HepG2 (cell line): ENCODE results near the gene PIGR. TPM values are rescaled to one million over a fixed set of nuclear protein-coding genes. Genes with fewer than 3 reads are reported as not detected.

Source experiments
- ATAC-seq: fragments of 200-7000 bp; cut with Tn5 transposase; 3 replicates; pipeline ENCODE4 v1.9.1; 2020; ENCODE audit warnings: mild to moderate bottlenecking, moderate library complexity
- BruUV-seq: library from RNA; stranded (reverse); fragments of 400-500 nt; replicated peaks from 2 replicates; lab custom pipeline; 2021; lab: Mats Ljungman, UMichigan
- CTCF ChIA-PET: fragments of 300-600 bp; formaldehyde crosslinking; extraction: SDS; loops from one replicate; lab custom pipeline; 2021; ENCODE audit warnings: low total read pairs, inconsistent platforms, low intra/inter-chr PET ratio; lab: Yijun Ruan, JAX
- POLR2A ChIA-PET: fragments of 350-600 bp; sonication (Branson Sonifier 250); formaldehyde crosslinking; loops from one replicate; lab custom pipeline; 2020; ENCODE audit warnings: antibody characterized with exemption, inconsistent platforms; lab: Yijun Ruan, JAX
- DNase-seq: peaks from one replicate; pipeline ENCODE4 v3.0.0-alpha.2; 2015; ENCODE audit warnings: low spot score
- FAIRE-seq: peaks from 3 replicates; lab custom pipeline; 2011; peaks lifted over from hg19 to GRCh38; lab: Jason Lieb, UNC
- H2AFZ ChIP-seq: one replicate; pipeline ENCODE4 v1.6.1; 2011; ENCODE audit warnings: low read length, inconsistent platforms
- H3K27ac ChIP-seq: fragments of 300-600 bp; 3 replicates; pipeline ENCODE4 v1.8.0; 2011; ENCODE audit warnings: mixed run types, mild to moderate bottlenecking, mixed read lengths, low read length, inconsistent platforms; ENCODE audit not compliant: insufficient read depth; ENCODE audit errors: extremely low read length
- H3K27me3 ChIP-seq, 2 experiments: fragments of 200-600 bp in 1 of 2; 2 replicates in 1 of 2; 3 replicates in 1 of 2; pipeline versions ENCODE4 v1.6.0 to v1.8.0; 2011; ENCODE audit warnings: low read length in 2 of 2, mild to moderate bottlenecking in 2 of 2, moderate library complexity in 2 of 2, inconsistent platforms in 1 of 2; ENCODE audit not compliant: insufficient read depth in 2 of 2, control insufficient read depth in 1 of 2
- H3K36me3 ChIP-seq, 2 experiments: fragments of 200-600 bp in 1 of 2; replicated peaks in 1 of 2; 2 replicates in 1 of 2; 3 replicates in 1 of 2; pipeline versions ENCODE4 v1.5.1 to v1.8.0; 2011; ENCODE audit warnings: low read length in 2 of 2, inconsistent platforms in 1 of 2; ENCODE audit not compliant: insufficient read depth in 2 of 2, control insufficient read depth in 1 of 2
- H3K4me1 ChIP-seq: 2 replicates; pipeline ENCODE4 v1.5.1; 2012; ENCODE audit warnings: low read length, inconsistent platforms; ENCODE audit not compliant: insufficient read depth
- H3K4me2 ChIP-seq: 2 replicates; pipeline ENCODE4 v1.6.0; 2011; ENCODE audit warnings: low read depth, low read length, inconsistent platforms
- H3K4me3 ChIP-seq, 3 experiments: fragments of 200-600 bp in 1 of 3; sonication (generic), shearing (Covaris generic) in 1 of 3; replicated peaks in 1 of 3; 2 replicates each; pipeline ENCODE4 v1.5.1; 2011 to 2016; ENCODE audit warnings: low read length in 3 of 3, inconsistent platforms in 2 of 3, low read depth in 2 of 3, mild to moderate bottlenecking in 2 of 3, control low read depth in 1 of 3, mixed read lengths in 1 of 3; ENCODE audit not compliant: insufficient read depth in 1 of 3
- H3K79me2 ChIP-seq: one replicate; pipeline ENCODE4 v1.6.1; 2011; ENCODE audit warnings: low read length, inconsistent platforms; ENCODE audit not compliant: insufficient read depth
- H3K9ac ChIP-seq: 2 replicates; pipeline ENCODE4 v1.6.0; 2011; ENCODE audit warnings: mild to moderate bottlenecking, low read depth, low read length, inconsistent platforms; ENCODE audit not compliant: insufficient read depth
- H3K9me3 ChIP-seq: 2 replicates; pipeline ENCODE4 v1.5.1; 2012; ENCODE audit warnings: mild to moderate bottlenecking, low read length
- H4K20me1 ChIP-seq: 2 replicates; pipeline ENCODE4 v1.6.0; 2011; ENCODE audit warnings: inconsistent platforms, mild to moderate bottlenecking, low read length, moderate library complexity; ENCODE audit not compliant: insufficient read depth
- ATF2 ChIP-seq: sonication (generic); formaldehyde crosslinking; IDR thresholded peaks from 2 replicates; pipeline ENCODE4 v1.4.0; 2020; ENCODE audit warnings: missing genetic modification reagents
- BCLAF1 ChIP-seq: fragments of 450-650 bp; IDR thresholded peaks from 2 replicates; pipeline ENCODE4 v1.6.1; 2017; ENCODE audit warnings: mild to moderate bottlenecking
- CTCF ChIP-seq: sonication (generic); formaldehyde crosslinking; IDR thresholded peaks from 2 replicates; pipeline ENCODE4 v1.5.0; 2020; ENCODE audit warnings: mild to moderate bottlenecking, missing genetic modification reagents, moderate library complexity
- HOXA5 ChIP-seq: sonication (generic); formaldehyde crosslinking; IDR thresholded peaks from 2 replicates; pipeline ENCODE4 v1.4.0; 2020; ENCODE audit warnings: missing genetic modification reagents
- KLF15 ChIP-seq: sonication (generic); formaldehyde crosslinking; IDR thresholded peaks from 2 replicates; pipeline ENCODE4 v1.8.1; 2023; ENCODE audit warnings: borderline replicate concordance, mild to moderate bottlenecking, inconsistent platforms, missing genetic modification reagents, mixed read lengths
- RAD21 ChIP-seq: fragments of 450-650 bp; formaldehyde crosslinking; IDR thresholded peaks from 2 replicates; pipeline ENCODE4 v1.5.0; 2020; ENCODE audit warnings: mild to moderate bottlenecking
- SALL1 ChIP-seq: sonication (generic); formaldehyde crosslinking; IDR thresholded peaks from 2 replicates; pipeline ENCODE4 v1.8.0; 2022; ENCODE audit warnings: mild to moderate bottlenecking, missing genetic modification reagents
- SKI ChIP-seq: fragments of 450-650 bp; IDR thresholded peaks from one replicate; pipeline ENCODE4 v1.6.1; 2018; ENCODE audit warnings: mild to moderate bottlenecking; ENCODE audit not compliant: partially characterized antibody
- SMC3 ChIP-seq: IDR thresholded peaks from 2 replicates; pipeline ENCODE4 v1.6.1; 2011; ENCODE audit warnings: low read length, improper control_type of control experiment
- SNRNP70 ChIP-seq: fragments of 200-400 bp; formaldehyde crosslinking; IDR thresholded peaks from 2 replicates; pipeline ENCODE4 v1.6.1; 2017; ENCODE audit warnings: mild to moderate bottlenecking, low read depth, low read length, moderate library complexity
- STAG1 ChIP-seq: sonication (generic); formaldehyde crosslinking; IDR thresholded peaks from 2 replicates; pipeline ENCODE4 v1.4.0; 2020; ENCODE audit warnings: missing genetic modification reagents
- TAF15 ChIP-seq: fragments of 200-400 bp; formaldehyde crosslinking; IDR thresholded peaks from one replicate; pipeline ENCODE4 v1.6.1; 2018; ENCODE audit warnings: mild to moderate bottlenecking, low read depth, low read length; ENCODE audit not compliant: poor library complexity, severe bottlenecking
- XRCC5 ChIP-seq: fragments of 200-400 bp; formaldehyde crosslinking; optimal IDR thresholded peaks from 2 replicates; pipeline ENCODE3; 2017; ENCODE audit warnings: mild to moderate bottlenecking, low read length
- ZNF235 ChIP-seq: sonication (generic); formaldehyde crosslinking; IDR thresholded peaks from 2 replicates; pipeline ENCODE4 v1.8.1; 2023; ENCODE audit warnings: mild to moderate bottlenecking, missing genetic modification reagents, borderline replicate concordance
- ZNF446 ChIP-seq: sonication (generic); formaldehyde crosslinking; IDR thresholded peaks from 2 replicates; pipeline ENCODE4 v1.5.0; 2020; ENCODE audit warnings: mild to moderate bottlenecking, missing genetic modification reagents
- WGBS: methylation state at CpG from one replicate; pipeline ENCODE4 v1.1.6; 2017; ENCODE audit warnings: low lambda C conversion rate; 5-methylcytosine and 5-hydroxymethylcytosine counted together
- in situ Hi-C: cut with HindIII; loops from 2 replicates; pipeline ENCODE4 v1.10.0; 2017; ENCODE audit warnings: low pct_unique_long_range_greater_than_20kb; ENCODE audit not compliant: extremely low pct_ligation_motif_present
- intact Hi-C: fragments of 100-400 bp; cut with micrococcal nuclease; formaldehyde crosslinking; loops from one replicate; pipeline ENCODE4 v1.10.0; 2022; ENCODE audit not compliant: unreplicated experiment
- polyA plus RNA-seq, 8 experiments: library from polyadenylated mRNA; depleted of rRNA in 3 of 8; stranded (reverse) in 7 of 8; unstranded in 1 of 8; fragments of >200 nt; fragmentation: Illumina TruSeq in 4 of 8; extraction: Trizol in 4 of 8; gene quantifications; 2 replicates each; pipeline versions ENCODE4 v1.2.1 to v1.2.3, GENCODE V29; 2011 to 2016; ENCODE audit warnings: low read depth in 4 of 8, missing spikeins in 1 of 8, mixed read lengths in 1 of 8; ENCODE audit not compliant: insufficient read depth in 1 of 8
- total RNA-seq, 5 experiments: library from RNA; depleted of rRNA; stranded (reverse); fragments of >200 nt; fragmentation: Illumina TruSeq; extraction: Trizol; gene quantifications; 2 replicates each; pipeline ENCODE4 v1.2.3, GENCODE V29; 2016; ENCODE audit warnings: low read depth in 1 of 5
- TF ChIP-seq, protein P1 (sequence below): sonication (generic); formaldehyde crosslinking; IDR thresholded peaks from 2 replicates; pipeline ENCODE4 v1.4.0; 2020; ENCODE audit warnings: missing genetic modification reagents
- TF ChIP-seq, protein P2 (sequence below): sonication (generic); formaldehyde crosslinking; IDR thresholded peaks from 2 replicates; pipeline ENCODE4 v1.5.1; 2020; ENCODE audit warnings: missing genetic modification reagents, mild to moderate bottlenecking, borderline replicate concordance

The PIGR gene
- total and polyA plus RNA-seq, 2 of the 13 experiments (the other 11 are each of a cell fraction or from before 2014, with no cell fraction given) = not detected

DNA sequence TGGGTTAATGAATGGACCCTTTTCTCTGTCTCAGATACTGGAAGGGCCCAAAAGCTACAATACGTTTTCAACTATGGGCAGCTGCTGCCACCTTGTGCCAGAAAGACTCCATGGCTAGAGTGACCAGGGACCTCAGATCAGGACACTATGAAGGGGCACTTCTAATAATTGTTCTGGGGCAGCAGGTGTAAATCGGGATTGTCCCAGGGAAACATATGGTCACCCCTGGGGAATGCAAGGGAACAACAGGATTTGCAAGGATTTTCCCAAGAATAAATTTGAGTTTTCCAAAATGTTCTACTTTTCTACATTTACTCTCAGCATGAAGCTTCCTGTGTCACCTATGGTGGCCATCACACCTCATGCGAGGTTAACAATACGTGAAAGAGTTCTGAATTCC lies 36.0 kb upstream of the PIGR start:
- Histone ChIP-seq H3K4me3 (no peak overlapping the region), H3K4me2 (no peak overlapping the region), H3K79me2 (no peaks in the 10 kb centered on the region), H3K27me3 (peaks cover 3 to 30% of the 10 kb centered on the region in 2 experiments; a peak in 4 of 5 replicates), H3K27ac (no peak overlapping the region), H3K9ac (no peak overlapping the region), H3K9me3 (no peaks in the 10 kb centered on the region), H3K4me1 (no peaks in the 10 kb centered on the region), H3K36me3 (no peaks in the 10 kb centered on the region), H2AFZ (no peak overlapping the region), H4K20me1 (no peaks in the 10 kb centered on the region)
- CTCF ChIA-PET = interaction anchor here (0.6 to 5.5 kb wide), 11 partner anchors 41 to 351 kb away, joined by 3 to 87 read pairs (median 3); no protein-coding TSS in a partner anchor
- TF ChIP-seq KLF15 (CRISPR knock-in tag) (no peak), SKI (no peak), CTCF (CRISPR knock-in tag) (peak; percentile 88), RAD21 (peak; percentile 77), BCLAF1 (no peak), ATF2 (no peak), TAF15 (no peak), SNRNP70 (no peak), ZNF446 (CRISPR knock-in tag) (no peak), SALL1 (CRISPR knock-in tag) (peak; percentile 18; the same call in 1 of the 2 replicates), ZNF235 (CRISPR knock-in tag) (no peak), SMC3 (peak; percentile 89), STAG1 (CRISPR knock-in tag) (peak; percentile 95), XRCC5 (peak; percentile 47), HOXA5 (0 out of 2 replicates have a peak, but pooled peaks have one; percentile 39)
- TF ChIP-seq, protein P1, sequence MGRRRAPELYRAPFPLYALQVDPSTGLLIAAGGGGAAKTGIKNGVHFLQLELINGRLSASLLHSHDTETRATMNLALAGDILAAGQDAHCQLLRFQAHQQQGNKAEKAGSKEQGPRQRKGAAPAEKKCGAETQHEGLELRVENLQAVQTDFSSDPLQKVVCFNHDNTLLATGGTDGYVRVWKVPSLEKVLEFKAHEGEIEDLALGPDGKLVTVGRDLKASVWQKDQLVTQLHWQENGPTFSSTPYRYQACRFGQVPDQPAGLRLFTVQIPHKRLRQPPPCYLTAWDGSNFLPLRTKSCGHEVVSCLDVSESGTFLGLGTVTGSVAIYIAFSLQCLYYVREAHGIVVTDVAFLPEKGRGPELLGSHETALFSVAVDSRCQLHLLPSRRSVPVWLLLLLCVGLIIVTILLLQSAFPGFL (CRISPR knock-in tag) = no peak
- TF ChIP-seq, protein P2, sequence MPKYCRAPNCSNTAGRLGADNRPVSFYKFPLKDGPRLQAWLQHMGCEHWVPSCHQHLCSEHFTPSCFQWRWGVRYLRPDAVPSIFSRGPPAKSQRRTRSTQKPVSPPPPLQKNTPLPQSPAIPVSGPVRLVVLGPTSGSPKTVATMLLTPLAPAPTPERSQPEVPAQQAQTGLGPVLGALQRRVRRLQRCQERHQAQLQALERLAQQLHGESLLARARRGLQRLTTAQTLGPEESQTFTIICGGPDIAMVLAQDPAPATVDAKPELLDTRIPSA (CRISPR knock-in tag) = no peak
- peak; percentile 97 for ATAC-seq
- FAIRE-seq = peak; percentile 81
- intact Hi-C loops (loop anchor here (1.0 to 5.0 kb wide), 9 partner anchors 31 to 350 kb away; partner anchors contain the start of gene IL20), in situ Hi-C loops (loop anchor here (5.0 to 10.0 kb wide), 2 partner anchors 50 to 247 kb away; no protein-coding TSS in a partner anchor)
- WGBS = 16% methylated on average over 4 of the region's 4 CpGs
- no TSS peak for BruUV-seq
- peak; percentile 56 for DNase-seq
- POLR2A ChIA-PET = no interaction called here
